ENCODE data around the gene PLEKHG7. TPM values are rescaled to one million over a fixed set of nuclear protein-coding genes. Genes with fewer than 3 reads are reported as not detected.

PLEKHG7 gene
- total and polyA plus RNA-seq, 4 donors = 0.08 to 0.28 (median 0.13) TPM

- H3K27ac ChIP-seq (ENCODE audit: low read depth in 1 of 2, low read length in 2 of 2) = no peak overlapping the region
- 95% methylated on average over 2 of the region's 2 CpGs for WGBS
- no peaks in the 10 kb centered on the region for H3K4me1 ChIP-seq (ENCODE audit: control insufficient read depth in 4 of 4, insufficient read depth in 4 of 4, low read length in 3 of 4)
- no peak overlapping the region for H3K9ac ChIP-seq (ENCODE audit: low read depth in 1 of 2, low read length in 2 of 2)
- DNase-seq (ENCODE audit: low spot score) = no peak
- no peaks in the 10 kb centered on the region for H3K27me3 ChIP-seq (ENCODE audit: control insufficient read depth in 4 of 4, insufficient read depth in 4 of 4, low read length in 3 of 4)
- no peak overlapping the region for H3K4me3 ChIP-seq (ENCODE audit: low read depth in 1 of 3, low read length in 3 of 3)
- H3K36me3 ChIP-seq (ENCODE audit: control insufficient read depth in 4 of 4, insufficient read depth in 3 of 4, low read depth in 1 of 4, low read length in 3 of 4) = peaks cover 1 to 7% (median 6%) of the 10 kb centered on the region in 4 donors
- no peak for TF ChIP-seq HNF4G (IDR thresholded peaks at IDR 0.05)
- no peak for TF ChIP-seq SP1 (IDR thresholded peaks at IDR 0.05)
- no peak for TF ChIP-seq ZBTB33 (IDR thresholded peaks at IDR 0.05)
- no peak for TF ChIP-seq REST (IDR thresholded peaks at IDR 0.05)
- TF ChIP-seq RXRA (IDR thresholded peaks at IDR 0.05) = no peak
- H3K9me3 ChIP-seq (ENCODE audit: control insufficient read depth in 4 of 4, low read length in 3 of 4) = no peaks in the 10 kb centered on the region
These were observed 111.8 kb downstream of the PLEKHG7 start for GRCh38 chr12:92814584-92814983.

GRCh38 chr12:92821142-92821541, 118.4 kb downstream of the PLEKHG7 start:
- TF ChIP-seq FOXA1 (IDR thresholded peaks at IDR 0.05) = no peak
- TF ChIP-seq FOXA2 (IDR thresholded peaks at IDR 0.05) = no peak
- TF ChIP-seq CTCF (IDR thresholded peaks at IDR 0.05; ENCODE audit: low read depth, low read length, missing input control) = no peak
- TF ChIP-seq NR2F2 (IDR thresholded peaks at IDR 0.05) = no peak
- no peak for TF ChIP-seq HNF4G (IDR thresholded peaks at IDR 0.05)
- no peak for TF ChIP-seq SP1 (IDR thresholded peaks at IDR 0.05)
- H3K4me1 ChIP-seq (ENCODE audit: control insufficient read depth in 4 of 4, insufficient read depth in 4 of 4, low read length in 3 of 4) = peaks cover 0 to 3% (median 0%) of the 10 kb centered on the region in 4 donors
- no peaks in the 10 kb centered on the region for H3K9me3 ChIP-seq (ENCODE audit: control insufficient read depth in 4 of 4, low read length in 3 of 4)
- WGBS = 90% methylated on average over 3 of the region's 3 CpGs
- H3K9ac ChIP-seq (ENCODE audit: low read depth in 1 of 2, low read length in 2 of 2) = no peak overlapping the region
- peaks cover 0 to 11% (median 5%) of the 10 kb centered on the region in 4 donors for H3K36me3 ChIP-seq (ENCODE audit: control insufficient read depth in 4 of 4, insufficient read depth in 3 of 4, low read depth in 1 of 4, low read length in 3 of 4)
- no peak overlapping the region for H3K4me3 ChIP-seq (ENCODE audit: low read depth in 1 of 3, low read length in 3 of 3)
- no peak overlapping the region for H3K27ac ChIP-seq (ENCODE audit: low read depth in 1 of 2, low read length in 2 of 2)
- H3K27me3 ChIP-seq (ENCODE audit: control insufficient read depth in 4 of 4, insufficient read depth in 4 of 4, low read length in 3 of 4) = no peaks in the 10 kb centered on the region
- DNase-seq (ENCODE audit: low spot score) = no peak

Other genes with a start within 250 kb of the PLEKHG7 start
- 1 to 10 TPM; 8.7 to 9.5 TPM for gene EEA1, start 226.3 kb downstream of the PLEKHG7 start, total RNA-seq
- 10 to 100 TPM in 1 of 2 donors, 1 to 10 TPM in 1; 2.5 to 15.8 TPM for gene EEA1, start 226.3 kb downstream of the PLEKHG7 start, polyA plus RNA-seq